ENCODE measurements around the gene ZIC2.
"Not testable (repeated sequence)": the region's sequence is repeated elsewhere in the genome, so short reads cannot be mapped to it uniquely, and the experiment has no call there.

The ZIC2 gene

GRCh38 chr13:99981735-99982035, at the start of gene ZIC2:
Gene ZIC2 (plus strand): TSS chr13:99981784. CDS start chr13:99982065, 281 bp downstream.
- DNase-seq = peak in 2 of 56 donors; percentile 57 to 65

DNA sequence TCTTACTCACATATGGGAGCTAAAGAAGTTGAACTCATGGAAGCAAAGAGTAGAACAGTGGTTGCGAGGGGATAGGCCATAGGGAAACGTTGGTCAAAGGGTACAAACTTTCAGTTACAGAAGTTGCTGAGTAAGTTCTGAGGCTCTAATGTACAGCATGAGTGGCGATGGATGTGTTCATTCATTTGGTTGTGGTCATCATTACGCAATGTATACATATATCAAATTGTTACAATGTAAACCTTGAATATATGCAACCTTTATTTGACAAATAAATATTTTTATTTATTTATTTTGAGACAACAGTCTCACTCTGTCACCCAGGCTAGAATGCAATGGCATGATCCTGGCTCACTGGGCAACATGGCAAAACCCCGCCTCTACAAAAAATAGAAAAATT, 48.7 kb upstream of the ZIC2 start:
- DNase-seq = no peak

GRCh38 chr13:99935772-99936171, 45.8 kb upstream of the ZIC2 start:
- DNase-seq = no peak

- DNase-seq = no peak
Measured at GRCh38 chr13:99938635-99939034, 42.9 kb upstream of the ZIC2 start.

DNA sequence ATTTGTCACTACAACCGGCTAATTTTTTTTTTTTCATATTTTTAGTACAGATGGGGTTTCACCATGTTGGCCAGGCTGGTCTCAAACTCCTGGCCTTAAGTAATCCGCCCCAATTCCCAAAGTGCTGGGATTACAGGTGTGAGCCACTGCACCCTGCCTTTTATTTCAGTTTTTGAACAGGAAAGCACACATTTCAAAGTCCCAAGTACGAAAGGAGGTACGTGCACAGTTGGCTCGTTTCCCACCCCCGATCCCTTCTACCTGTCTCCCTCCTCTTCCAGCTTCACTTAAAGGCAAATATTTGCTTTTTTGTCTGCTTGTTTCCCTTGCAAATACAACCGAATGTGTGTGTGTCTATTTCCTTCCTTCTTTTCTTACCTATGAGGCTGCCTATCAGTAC, 40.5 kb upstream of the ZIC2 start:
- DNase-seq = no peak

- no peak for DNase-seq
Measured at GRCh38 chr13:99941911-99942310, 39.7 kb upstream of the ZIC2 start.

DNA sequence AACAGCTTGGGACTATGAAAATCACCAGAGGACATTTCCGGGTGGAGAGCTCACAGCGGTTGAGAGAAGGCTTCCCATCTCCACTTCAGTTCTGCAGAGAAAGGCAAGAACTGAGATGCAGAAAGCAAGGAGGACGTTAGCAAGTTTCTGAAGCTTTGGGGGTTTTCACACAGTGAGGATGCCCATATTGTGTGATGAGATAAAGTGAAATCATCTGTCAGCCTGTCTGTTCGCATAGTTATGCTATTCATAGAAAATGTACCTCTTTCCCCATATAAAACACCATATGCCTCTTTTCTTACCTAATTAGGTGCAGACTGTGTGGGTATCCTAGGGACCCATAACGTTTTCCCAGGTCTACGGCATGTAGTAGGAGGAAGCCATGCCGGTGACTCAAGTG, 37.5 kb upstream of the ZIC2 start:
- DNase-seq = no peak

GRCh38 chr13:99944606-99945005, 37.0 kb upstream of the ZIC2 start:
- no peak for DNase-seq

DNA sequence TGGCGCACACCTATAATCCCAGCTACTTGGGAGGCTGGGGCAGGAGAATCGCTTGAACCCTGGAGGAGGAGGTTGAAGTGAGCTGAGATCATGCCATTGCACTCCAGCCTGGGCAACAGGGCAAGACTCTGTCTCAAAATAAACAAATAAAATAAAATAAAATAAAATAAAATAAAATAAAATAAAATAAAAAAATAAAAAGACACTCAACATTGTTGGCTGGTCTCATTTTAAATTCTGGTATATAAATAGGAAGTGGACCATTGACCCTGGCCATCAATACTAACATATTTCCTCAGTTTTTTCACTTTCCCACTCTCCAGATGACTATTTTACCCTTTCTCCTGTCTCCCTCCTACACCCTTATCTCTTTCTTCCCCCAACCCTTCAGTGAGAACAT, 36.1 kb upstream of the ZIC2 start:
- DNase-seq = not testable (repeated sequence)

GRCh38 chr13:99947666-99948065, 33.9 kb upstream of the ZIC2 start:
- DNase-seq = no peak

GRCh38 chr13:99948411-99948810, 33.2 kb upstream of the ZIC2 start:
- DNase-seq = no peak

GRCh38 chr13:99948907-99949678, 32.5 kb upstream of the ZIC2 start:
- no peak for DNase-seq

GRCh38 chr13:99949679-99950413, 31.7 kb upstream of the ZIC2 start:
- DNase-seq = peak in 12 of 56 donors; percentile 10 to 59 (median 35)

GRCh38 chr13:99951666-99952065, 29.9 kb upstream of the ZIC2 start:
- not testable (repeated sequence) for DNase-seq

GRCh38 chr13:99953138-99953755, 28.3 kb upstream of the ZIC2 start:
- no peak for DNase-seq

DNA sequence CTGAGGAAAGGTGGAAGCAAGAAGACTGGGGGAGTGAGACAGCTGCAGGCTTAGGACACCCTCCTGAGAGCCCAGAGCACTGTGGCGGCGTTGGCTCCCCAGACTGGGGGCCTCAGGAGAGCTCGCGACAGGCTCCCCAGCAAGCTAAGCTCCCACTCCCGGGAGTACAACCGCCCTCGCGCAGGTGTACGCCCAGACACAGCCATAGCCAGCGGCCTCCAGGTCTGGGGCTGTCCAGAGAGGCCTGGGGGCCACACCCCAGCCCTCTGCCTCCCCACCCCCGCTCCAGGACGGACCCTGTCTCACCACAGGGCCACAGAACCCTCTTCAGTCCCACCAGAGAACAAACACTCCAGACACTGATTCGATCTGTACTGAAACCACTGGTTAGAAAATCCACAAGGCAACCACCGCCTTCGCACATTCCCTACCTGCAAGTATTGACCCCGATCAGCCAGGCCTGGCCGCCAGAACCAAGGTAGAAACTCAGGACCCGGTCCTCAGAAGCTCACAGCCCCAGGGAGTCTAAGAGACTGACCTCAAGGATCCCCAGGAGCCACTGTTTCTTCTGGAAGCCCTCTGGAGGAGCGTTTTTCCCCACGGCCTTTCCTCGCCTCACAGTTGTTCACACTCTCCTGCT, 26.4 kb upstream of the ZIC2 start:
- DNase-seq = no peak

- DNase-seq = peak in 1 of 56 donors; percentile 19
Measured at GRCh38 chr13:99955747-99956472, 25.7 kb upstream of the ZIC2 start.

DNA sequence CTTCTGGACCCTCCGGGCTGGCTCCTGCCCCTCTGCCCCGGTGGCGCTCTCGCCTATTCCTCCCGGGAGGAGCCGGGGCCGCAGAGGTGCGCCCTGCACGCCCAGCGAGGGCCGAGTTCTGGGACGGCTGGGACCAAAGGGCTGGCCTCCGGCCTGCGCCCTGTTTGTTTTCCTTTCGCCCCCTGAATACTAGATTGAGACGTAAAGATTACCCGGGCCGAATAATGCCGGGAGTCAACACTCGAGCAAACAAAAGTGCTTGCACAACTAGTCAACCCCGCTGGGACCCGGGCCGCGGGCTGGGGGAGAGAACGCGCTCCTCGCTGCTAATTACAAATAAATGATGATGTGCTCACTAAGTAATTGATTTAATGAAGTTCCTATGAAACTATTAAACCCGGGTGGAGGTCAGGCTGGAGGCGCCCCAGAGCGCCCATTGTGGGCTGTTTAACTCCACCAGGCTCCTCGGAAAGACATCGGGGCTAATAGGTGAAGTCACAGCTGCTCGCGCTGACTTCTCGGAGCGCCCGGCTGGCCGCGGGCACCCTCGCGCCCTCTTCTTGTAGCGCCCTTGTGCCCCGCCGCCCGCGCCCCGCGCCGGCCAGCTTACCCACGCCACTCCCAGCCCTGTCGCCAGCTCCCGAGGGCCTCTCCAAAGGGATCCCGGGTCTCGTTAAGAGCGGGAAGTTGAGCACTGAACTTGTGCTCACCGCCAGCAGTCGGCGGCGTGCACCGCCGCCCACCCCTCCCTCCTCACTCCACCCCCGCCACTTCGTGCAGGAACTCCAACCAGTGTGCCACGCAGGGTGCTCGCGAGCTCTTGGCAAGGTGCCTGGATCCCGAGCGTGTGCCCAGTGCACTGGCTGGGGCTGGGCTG, 24.9 kb upstream of the ZIC2 start:
- DNase-seq = peak in 13 of 56 donors; percentile 12 to 55 (median 32)

DNA sequence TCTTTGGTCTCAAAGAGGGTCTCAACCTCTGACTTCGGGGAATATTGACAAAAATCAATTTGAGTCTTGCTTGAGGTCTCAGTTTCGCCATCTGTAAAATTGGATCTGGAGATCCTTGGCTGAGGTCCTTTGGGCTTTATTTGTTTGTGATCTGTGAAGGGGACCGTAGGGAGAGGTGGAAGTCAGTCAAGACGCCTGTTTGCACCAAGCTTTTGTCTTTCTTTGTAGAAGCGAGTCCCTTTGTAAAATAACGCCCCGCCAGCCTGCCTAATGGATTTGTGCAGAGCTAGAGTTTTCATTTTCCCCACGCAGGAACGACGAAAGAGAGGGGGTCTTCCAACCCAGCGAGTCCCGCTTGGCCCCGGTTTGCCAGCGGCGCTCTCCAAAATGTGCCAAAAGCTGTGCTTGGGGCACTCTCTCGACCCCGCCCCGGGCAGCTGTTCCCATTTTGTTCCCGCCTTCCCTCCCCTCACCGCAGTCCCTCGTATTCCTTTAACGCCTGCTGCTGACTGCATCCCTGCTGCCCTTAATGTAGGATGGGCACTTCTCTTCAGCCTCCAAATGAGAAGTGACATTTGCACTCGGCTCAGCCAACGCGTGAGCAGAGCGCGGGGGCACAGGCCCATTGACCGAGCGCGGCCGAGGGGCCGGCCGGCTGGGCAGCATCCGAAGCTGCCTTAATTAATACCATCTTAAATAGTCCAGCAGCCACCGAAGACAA, 23.0 kb upstream of the ZIC2 start:
- DNase-seq = peak in 2 of 56 donors; percentile 8 to 24

Measured in amygdala (tissue), 56 donors.